NAMALWA (cell line): ENCODE data around the gene CAB39L.
"Not testable (repeated sequence)": the region's sequence is repeated elsewhere in the genome, so short reads cannot be mapped to it uniquely, and the experiment has no call there.

ENCODE experiments used
- DNase-seq: peaks from one replicate; pipeline ENCODE4 v3.0.0-alpha.2; 2015; ENCODE audit warnings: low spot score

The CAB39L gene

GRCh38 chr13:49346460-49346859, 97.4 kb downstream of the CAB39L start:
- DNase-seq: no peak

GRCh38 chr13:49343731-49344130, 100.1 kb downstream of the CAB39L start:
- DNase-seq: no peak

GRCh38 chr13:49343255-49343654, 100.6 kb downstream of the CAB39L start:
- no peak for DNase-seq

GRCh38 chr13:49342454-49342853, 101.4 kb downstream of the CAB39L start:
- DNase-seq: no peak

GRCh38 chr13:49341941-49342340, 101.9 kb downstream of the CAB39L start:
- DNase-seq: no peak

- no peak for DNase-seq
Observed at GRCh38 chr13:49341517-49341916, 102.3 kb downstream of the CAB39L start.

GRCh38 chr13:49340161-49340560, 103.7 kb downstream of the CAB39L start:
- DNase-seq: no peak

- DNase-seq: no peak
Observed at GRCh38 chr13:49336655-49337054, 107.2 kb downstream of the CAB39L start.

- DNase-seq: no peak
Observed at GRCh38 chr13:49330546-49330864, 113.4 kb downstream of the CAB39L start.

- no peak for DNase-seq
Observed at GRCh38 chr13:49329831-49330545, 113.9 kb downstream of the CAB39L start.

- not testable (repeated sequence) for DNase-seq
Observed at GRCh38 chr13:49327145-49327544, 116.7 kb downstream of the CAB39L start.

- no peak for DNase-seq
Observed at GRCh38 chr13:49326222-49326917, 117.5 kb downstream of the CAB39L start.

- DNase-seq: no peak
Observed at GRCh38 chr13:49323344-49323743, 120.5 kb downstream of the CAB39L start.

- no peak for DNase-seq
Observed at GRCh38 chr13:49322702-49323101, 121.2 kb downstream of the CAB39L start.

- no peak for DNase-seq
Observed at GRCh38 chr13:49320975-49321374, 122.9 kb downstream of the CAB39L start.

- DNase-seq: no peak
Observed at GRCh38 chr13:49319951-49320350, 123.9 kb downstream of the CAB39L start.

- DNase-seq: no peak
Observed at GRCh38 chr13:49319551-49319950, 124.3 kb downstream of the CAB39L start.

- DNase-seq: no peak
Observed at GRCh38 chr13:49315756-49316482, 127.9 kb downstream of the CAB39L start.

GRCh38 chr13:49315036-49315565, 128.8 kb downstream of the CAB39L start:
- no peak for DNase-seq

- DNase-seq: no peak
Observed at GRCh38 chr13:49314344-49314882, 129.5 kb downstream of the CAB39L start.

- DNase-seq: no peak
Observed at GRCh38 chr13:49311816-49312215, 132.0 kb downstream of the CAB39L start.

- DNase-seq: no peak
Observed at GRCh38 chr13:49310251-49310650, 133.6 kb downstream of the CAB39L start.
